AG10803 (cell line): ENCODE measurements around the gene PPIP5K2.
A peak's percentile ranks its signal among the peaks of the same experiment; 100 is the strongest.
"Not testable (repeated sequence)": the region's sequence is repeated elsewhere in the genome, so short reads cannot be mapped to it uniquely, and the experiment has no call there.

Source experiments
- DNase-seq: peaks from one replicate; pipeline ENCODE4 v3.0.0; 2010; ENCODE audit warnings: low read depth
- H3K4me3 ChIP-seq: 2 replicates; pipeline ENCODE4 v1.5.1; 2011; ENCODE audit warnings: mild to moderate bottlenecking, low read length, control low read depth
- TF ChIP-seq, protein P1 (sequence below): conservative IDR thresholded peaks from 2 replicates; pipeline ENCODE4 v1.5.1; 2011; ENCODE audit warnings: mild to moderate bottlenecking, low read length, control low read depth, inconsistent platforms

PPIP5K2 gene

DNA sequence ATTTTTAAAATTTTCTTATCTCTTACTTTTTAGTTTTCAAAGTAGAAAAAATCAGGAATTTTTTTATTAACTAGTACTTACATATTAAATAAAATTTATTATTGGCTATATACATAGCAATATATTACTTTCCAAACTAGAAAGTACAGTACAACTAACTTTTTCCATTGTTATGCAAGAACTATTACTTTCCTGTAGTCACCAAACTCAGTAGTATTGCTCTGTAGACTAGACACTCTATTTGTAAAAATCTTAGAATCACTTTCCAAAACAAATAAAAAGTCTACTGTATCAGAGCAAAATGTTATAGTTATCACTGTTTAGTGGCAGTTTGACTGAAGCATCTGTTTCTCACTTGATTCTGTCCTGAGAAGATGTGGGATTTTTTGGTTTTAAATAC, 83.1 kb downstream of the PPIP5K2 start:
- TF ChIP-seq, protein P1, sequence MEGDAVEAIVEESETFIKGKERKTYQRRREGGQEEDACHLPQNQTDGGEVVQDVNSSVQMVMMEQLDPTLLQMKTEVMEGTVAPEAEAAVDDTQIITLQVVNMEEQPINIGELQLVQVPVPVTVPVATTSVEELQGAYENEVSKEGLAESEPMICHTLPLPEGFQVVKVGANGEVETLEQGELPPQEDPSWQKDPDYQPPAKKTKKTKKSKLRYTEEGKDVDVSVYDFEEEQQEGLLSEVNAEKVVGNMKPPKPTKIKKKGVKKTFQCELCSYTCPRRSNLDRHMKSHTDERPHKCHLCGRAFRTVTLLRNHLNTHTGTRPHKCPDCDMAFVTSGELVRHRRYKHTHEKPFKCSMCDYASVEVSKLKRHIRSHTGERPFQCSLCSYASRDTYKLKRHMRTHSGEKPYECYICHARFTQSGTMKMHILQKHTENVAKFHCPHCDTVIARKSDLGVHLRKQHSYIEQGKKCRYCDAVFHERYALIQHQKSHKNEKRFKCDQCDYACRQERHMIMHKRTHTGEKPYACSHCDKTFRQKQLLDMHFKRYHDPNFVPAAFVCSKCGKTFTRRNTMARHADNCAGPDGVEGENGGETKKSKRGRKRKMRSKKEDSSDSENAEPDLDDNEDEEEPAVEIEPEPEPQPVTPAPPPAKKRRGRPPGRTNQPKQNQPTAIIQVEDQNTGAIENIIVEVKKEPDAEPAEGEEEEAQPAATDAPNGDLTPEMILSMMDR, result no peak
- H3K4me3 ChIP-seq, result no peak overlapping the region
- no peak for DNase-seq

DNA sequence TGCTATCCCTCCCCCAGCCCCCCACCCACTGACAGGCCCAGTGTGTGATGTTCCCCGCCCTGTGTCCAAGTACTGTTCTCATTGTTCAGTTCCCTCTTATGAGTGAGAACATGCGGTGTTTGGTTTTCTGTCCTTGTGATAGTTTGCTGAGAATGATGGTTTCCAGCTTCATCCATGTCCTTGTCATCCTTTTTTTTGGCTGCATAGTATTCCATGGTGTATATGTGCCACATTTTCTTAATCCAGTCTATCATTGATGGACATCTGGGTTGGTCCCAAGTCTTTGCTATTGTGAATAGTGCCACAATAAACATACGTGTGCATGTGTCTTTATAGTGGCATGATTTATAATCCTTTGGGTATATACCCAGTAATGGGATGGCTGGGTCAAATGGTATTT, 84.9 kb downstream of the PPIP5K2 start:
- not testable (repeated sequence) for DNase-seq, H3K4me3 ChIP-seq

- H3K4me3 ChIP-seq, result no peak overlapping the region
- no peak for DNase-seq
- TF ChIP-seq, protein P1, result no peak
Measured at GRCh38 chr5:103205991-103206700, 86.0 kb downstream of the PPIP5K2 start.

GRCh38 chr5:103207011-103207410, 86.9 kb downstream of the PPIP5K2 start:
- TF ChIP-seq, protein P1, result no peak
- DNase-seq, result no peak
- no peak overlapping the region for H3K4me3 ChIP-seq

DNA sequence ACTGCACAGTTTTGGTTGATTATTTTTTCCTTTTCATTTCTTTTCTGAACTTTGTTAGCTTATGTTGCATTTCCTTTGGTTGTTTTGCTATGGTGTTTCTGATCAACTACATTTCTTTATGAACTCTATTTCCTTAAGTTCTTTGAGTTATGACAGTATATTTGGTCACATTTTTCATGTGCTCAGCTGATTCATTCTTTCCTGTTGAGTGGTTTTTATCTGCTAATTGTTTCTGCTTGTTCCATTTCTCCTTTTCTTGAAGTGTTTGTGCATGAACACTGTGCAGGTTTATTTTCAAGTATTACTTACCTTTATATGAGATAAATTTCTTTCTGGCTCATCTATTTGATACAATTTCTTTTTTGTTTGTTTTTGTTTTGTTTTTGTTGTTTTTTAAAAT, 87.6 kb downstream of the PPIP5K2 start:
- TF ChIP-seq, protein P1, result no peak
- peak; percentile 5 for DNase-seq
- H3K4me3 ChIP-seq, result no peak overlapping the region

- no peak overlapping the region for H3K4me3 ChIP-seq
- DNase-seq, result no peak
- TF ChIP-seq, protein P1, result no peak
Measured at GRCh38 chr5:103208460-103208859, 88.4 kb downstream of the PPIP5K2 start.

DNA sequence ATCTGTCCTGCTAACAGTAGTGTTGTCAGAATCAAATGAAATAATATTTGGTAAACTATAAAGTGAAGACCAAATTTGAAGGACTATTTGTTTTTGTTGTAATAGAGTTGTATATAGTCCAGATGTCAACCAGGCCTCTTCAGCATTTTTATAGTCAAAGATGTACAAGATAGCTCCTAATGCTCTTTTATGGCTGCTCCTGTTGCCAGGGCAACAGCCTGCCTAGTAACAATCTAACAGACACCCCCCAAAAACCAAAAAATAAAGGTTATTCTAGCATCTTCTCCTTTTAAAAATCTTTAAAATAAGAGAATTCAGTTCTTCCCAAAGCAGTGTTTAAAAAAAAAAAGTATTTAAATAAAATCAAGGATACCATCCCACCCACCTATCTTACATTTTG, 89.0 kb downstream of the PPIP5K2 start:
- no peak overlapping the region for H3K4me3 ChIP-seq
- TF ChIP-seq, protein P1, result no peak
- no peak for DNase-seq

DNA sequence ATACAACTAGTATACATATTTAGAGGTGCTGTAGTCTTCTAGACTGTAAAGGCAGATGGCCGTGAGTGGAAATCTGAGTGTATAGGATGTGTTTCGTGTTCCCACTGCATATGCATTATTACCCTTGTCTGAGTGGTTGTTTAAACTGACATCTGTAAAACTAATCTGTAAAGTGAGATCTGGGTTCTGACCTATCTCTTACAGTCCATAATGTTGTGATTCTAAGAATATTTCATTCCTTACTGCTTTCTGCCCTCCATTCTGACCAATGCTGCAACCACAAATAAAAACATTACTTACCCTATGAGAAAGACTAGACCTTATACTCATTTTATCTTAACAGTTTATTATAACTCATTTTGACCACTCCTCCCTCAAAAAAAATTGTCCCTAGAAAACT, 90.9 kb downstream of the PPIP5K2 start:
- H3K4me3 ChIP-seq, result no peak overlapping the region
- TF ChIP-seq, protein P1, result no peak
- no peak for DNase-seq
